HG02623 (cell line): ENCODE data around the gene MIGA2.
"Not testable (repeated sequence)": the region's sequence is repeated elsewhere in the genome, so short reads cannot be mapped to it uniquely, and the experiment has no call there.

Source experiments
- ATAC-seq: cut with Tn5 transposase; IDR thresholded peaks from one replicate; pipeline ENCODE4 v1.9.1; 2021; ENCODE audit warnings: moderate library complexity; ENCODE audit not compliant: unreplicated experiment

Gene MIGA2

DNA sequence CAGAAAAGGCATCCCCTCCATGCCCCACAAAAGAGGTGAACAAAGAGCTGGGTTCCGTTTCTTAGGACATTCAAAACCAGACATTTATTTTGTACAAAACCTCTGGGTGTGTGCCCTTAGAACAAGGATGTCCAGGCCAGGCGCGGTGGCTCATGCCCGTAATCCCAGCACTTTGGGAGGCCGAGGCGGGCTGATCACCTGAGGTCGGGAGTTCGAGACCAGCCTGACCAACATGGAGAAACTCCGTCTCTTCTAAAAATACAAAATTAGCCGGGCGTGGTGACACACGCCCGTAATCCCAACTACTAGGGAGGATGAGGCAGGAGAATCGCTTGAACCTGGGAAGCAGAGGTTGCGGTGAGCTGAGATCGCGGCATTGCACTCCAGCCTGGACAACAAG is 76.1 kb downstream of the MIGA2 start:
- not testable (repeated sequence) for ATAC-seq

DNA sequence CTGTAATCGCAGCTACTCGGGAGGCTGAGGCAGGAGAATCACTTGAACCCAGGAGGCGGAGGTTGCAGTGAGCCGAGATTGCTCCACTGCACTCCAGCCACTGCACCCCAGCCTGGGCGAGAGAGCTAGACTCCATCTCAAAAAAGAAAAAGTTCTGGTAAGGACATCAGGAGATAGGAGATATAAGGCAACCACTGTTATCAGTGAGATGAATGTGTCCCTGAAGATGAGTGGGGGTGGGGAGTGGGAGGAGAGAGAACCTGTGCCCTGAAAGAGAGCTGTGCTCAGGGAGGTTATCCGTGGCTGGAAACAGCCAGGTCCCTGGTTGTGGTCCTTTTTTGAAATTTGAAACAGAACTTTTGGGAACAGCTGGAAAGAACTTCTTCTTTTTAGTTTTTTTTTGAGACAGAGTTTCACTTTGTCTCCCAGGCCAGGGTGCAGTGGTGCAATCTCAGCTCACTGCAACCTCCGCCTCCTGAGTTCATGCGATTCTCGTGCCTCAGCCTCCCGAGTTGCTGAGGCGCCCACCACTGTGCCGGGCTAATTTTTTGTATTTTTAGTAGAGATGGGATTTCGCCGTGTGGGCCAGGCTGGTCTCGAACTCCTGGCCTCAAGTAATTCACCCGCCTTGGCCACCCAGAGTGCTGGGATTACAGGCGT is 77.3 kb downstream of the MIGA2 start:
- no peak for ATAC-seq

DNA sequence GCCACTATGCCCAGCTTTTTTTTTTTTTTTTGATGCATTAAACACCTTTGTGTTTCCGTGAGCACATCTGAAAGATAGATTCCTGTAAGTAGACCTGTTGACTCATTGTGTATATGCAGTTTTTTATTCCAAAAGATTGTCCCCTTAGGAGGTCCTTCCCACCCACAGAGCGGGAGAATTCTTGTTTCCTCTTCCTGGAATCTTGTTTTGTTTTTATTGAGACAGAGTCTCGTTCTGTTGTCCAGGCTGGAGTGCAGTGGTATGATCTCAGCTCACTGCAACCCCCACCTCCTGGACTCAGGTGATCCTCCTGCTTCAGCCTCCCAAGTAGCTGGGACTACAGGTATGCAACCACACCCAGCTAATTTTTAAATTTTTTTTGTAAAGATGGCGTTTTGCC is 82.4 kb downstream of the MIGA2 start:
- no peak for ATAC-seq

DNA sequence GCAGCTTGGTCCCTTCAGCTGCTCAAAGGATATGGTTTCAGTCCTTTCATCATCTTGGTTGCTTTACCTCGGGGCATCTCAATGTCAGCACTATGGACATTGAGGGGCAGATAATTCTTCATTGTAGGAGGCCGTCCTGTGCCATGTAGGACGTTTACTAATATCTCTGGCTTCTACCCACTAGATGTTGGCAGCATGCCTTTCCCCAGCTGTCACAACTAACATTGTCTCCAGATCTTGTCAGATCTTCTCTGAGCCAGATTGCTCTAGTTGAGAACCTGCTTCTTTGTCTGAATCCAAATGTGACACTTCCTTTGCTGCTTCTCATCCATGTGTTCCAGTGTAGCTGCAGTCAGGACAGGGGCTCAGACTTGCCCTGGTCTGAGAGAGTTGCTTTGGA is 85.1 kb downstream of the MIGA2 start:
- no peak for ATAC-seq
